Measurements from ENCODE around the gene VSTM4.

VSTM4 gene, protein sequence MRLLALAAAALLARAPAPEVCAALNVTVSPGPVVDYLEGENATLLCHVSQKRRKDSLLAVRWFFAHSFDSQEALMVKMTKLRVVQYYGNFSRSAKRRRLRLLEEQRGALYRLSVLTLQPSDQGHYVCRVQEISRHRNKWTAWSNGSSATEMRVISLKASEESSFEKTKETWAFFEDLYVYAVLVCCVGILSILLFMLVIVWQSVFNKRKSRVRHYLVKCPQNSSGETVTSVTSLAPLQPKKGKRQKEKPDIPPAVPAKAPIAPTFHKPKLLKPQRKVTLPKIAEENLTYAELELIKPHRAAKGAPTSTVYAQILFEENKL

DNA sequence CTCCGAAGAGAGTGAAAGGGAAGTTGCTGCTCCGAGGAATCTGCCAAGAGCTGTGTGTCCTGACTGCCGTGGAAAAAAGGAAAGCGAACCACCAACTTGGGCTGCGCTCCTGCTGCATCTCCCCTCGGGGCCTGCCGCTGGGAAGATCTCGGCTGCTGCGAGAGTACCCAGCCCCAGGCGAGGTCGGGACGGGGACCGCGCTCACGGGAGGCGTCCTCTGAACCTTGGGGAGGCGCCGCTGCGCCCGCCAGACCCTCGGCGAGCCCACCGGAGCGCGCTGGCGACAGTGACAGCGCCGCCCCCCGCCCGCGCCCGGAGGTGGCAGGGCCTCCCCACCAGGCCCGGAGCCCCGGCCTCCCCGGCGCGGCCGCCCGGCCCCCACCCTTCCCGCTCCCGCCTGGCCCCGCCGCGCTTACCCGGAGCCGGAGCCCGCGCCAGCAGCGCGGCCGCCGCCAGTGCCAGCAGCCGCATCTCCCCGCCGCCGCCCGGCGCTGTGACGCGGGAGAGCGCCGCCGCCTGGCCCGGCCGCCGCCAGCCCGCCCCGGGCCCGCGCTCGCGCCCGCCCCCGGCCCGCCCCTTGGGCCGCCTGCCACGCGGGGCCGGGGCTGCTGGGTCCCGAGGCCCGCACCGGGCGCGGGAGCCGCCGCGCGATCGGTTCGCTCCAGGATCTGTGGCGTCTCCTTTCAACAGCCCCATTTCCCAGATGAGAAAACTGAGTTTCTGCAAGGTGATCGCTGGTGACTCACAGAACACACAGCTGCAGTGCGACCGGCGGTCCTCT, at the start of gene VSTM4:
Gene VSTM4 (minus strand): TSS at position 508 of the 781 bp plus-strand sequence. CDS start 37 bp downstream, at position 471.
- no peak for DNase-seq (ENCODE audit: low spot score)

DNA sequence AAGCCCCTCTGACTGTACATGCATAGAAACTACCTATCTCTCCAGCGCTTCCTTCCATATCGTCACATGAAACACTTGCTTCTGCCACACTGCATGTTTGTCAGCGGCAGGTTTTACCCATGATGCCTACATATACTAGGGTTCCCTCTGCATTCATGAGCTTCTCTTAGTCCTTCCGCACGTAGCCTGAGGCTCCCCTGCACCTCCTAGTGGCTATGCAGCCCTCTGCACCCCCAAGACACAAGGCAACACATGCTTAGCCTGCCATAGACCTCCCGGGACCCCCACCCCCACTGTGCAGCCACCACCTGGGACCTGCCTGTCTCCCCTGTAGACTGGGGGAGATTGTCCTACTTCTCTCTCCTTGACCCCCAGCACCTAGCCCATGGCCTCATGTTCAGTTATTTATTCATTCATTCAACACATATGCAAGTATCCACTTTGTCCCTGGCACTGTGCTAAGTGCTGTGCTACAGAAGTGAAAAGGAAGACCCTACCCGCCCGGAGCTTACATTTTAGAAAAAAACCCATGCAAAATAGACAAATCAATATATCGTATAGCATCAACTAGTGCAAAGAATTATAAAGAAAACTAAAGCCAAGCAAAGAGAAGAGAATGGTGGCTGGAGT, 49.4 kb upstream of the VSTM4 start:
- peak; percentile 56 for DNase-seq (ENCODE audit: low spot score)

DNA sequence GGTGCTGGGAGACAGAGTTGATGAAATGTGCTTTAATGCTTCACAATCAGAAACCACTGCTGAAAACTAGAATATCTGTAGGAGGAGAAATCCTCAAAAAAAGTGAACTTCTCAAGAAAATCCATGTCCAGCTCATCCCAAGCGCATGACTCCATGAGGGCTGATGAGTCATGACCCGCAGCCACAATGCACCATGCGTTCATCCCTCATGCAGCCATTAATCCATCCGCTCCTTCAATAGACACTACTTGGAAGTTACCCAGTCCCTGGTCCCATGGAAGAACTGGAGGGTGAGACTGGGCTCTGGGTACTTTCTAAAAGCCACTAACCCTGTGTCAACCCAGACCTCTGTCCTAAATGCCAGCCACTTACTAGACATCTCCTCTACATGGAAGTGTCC, 48.4 kb upstream of the VSTM4 start:
- no peak for DNase-seq (ENCODE audit: low spot score)

DNA sequence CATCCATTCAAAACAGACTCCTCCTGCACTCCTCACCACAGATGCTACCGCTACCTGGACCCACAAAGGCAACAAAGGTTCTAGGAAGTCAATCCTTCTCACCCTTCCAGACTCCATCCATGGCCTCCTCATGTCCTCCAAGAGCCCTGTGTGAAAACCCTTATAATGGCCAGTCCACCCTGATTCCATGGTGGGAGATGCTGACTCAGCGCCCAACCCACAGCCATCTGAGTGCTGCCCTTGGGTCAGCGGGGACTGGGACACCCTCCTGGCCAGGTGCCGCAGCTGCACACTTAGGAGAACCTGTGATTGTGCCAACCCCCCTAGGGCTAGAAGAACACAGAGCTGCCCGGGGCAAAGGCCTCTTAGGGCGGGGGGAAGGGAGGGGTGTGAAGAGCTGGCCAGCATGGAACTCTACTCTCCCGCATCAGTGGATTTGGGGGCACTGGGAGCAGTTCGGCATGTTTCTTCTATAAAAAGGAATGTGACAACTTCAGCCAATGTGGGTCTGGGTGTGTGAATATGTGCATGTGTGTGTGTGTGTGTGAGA, 47.5 kb upstream of the VSTM4 start:
- DNase-seq (ENCODE audit: low spot score) = no peak

DNA sequence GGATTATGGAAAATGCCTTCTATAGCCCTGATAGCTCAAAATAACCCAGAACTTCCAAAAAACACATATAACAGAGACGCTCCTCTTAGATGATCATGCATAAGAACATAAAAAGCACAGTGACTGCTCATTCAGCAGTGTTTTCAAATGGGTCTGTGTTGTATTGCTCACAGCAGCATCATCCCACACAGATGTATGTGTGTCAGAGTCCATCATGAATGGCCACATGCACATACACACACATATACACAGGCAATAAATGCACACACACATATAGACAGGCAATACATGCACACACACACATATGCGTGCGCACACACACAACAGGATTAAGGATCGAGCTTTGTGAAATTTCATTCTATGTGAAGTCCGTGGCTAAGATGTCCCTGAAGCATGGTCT, 46.7 kb upstream of the VSTM4 start:
- DNase-seq (ENCODE audit: low spot score) = no peak

DNA sequence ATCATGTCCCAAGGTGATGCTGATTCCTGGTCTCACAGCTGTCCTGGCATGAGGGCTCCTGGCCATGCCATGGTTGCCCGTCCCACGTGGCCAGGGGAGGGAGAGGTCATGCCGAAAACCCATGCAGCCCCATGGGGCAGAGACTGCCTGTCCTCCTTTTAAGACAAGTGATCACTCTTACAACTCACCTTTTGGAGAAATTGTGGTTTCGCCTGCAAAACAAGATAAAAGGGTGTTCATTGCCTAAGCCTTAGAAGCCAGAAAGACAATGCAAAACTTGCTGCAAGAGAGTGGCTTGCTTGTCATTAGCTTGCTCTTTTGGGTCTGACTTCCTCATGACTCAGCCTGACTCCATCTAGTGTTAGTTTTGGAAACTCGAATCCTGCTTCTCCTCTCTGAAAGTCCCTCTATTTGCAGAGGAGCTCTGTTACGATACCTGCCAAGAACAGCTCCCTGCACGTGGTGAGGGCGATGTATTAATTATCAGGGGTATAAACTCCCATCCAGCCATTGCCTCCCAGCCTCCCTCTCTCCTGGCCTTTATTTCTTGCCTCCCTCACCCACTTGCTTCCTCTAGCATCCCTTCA, 46.2 kb upstream of the VSTM4 start:
- DNase-seq (ENCODE audit: low spot score) = no peak

DNA sequence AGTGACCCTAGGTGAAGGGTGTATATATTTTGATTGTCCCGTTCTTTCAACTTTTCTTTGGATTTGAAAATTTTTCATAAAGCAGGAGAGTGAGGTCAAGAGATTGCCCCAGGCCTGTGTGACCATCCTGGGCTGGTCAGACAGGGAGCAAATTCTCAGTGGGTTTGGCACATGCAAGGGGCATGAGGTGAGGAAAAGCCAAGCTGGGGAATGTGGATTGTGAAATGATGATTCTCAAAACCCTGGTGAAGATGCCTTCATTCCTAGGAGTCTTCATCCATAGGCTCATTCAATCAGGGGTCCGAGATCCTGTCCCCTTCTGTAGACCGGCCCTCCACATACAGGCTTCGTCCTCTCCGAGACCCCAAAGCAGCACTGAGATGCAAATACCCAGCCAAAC, 45.5 kb upstream of the VSTM4 start:
- DNase-seq (ENCODE audit: low spot score) = no peak

DNA sequence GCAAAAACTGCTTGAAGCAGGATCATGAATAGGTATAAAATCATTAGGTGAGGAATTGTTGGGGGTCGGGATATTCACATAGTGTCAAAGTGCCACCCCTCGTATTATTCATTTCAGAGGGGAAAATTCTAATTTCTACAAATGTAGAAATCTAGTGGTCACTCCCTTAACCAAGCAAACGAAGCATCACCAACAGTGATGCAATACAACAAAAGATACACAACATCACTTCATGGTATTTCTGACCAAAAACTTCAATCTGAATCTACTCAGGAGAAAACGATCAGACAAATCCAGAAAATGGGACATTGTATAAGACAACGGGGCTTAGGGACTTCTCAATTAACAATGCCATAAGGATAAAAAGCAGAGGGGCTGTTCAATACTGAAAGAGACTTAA, 44.8 kb upstream of the VSTM4 start:
- no peak for DNase-seq (ENCODE audit: low spot score)

DNA sequence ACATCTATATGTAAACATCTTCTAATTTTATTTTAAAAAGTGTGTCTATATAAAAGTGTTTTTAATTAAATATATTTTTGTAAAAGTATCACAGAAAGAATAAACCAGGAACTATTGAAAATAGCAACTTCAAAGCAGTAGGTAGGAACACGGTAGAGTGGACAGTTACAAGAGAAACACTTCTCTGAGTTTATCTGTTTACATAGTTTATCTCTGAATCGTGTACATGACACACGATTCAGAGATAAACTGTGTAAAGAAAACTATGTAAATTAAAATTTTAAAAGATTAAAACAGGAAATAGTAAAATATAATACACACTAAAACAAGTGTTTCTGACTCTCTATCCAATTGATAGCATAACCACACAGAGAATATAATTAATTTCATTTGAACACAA, 43.6 kb upstream of the VSTM4 start:
- no peak for DNase-seq (ENCODE audit: low spot score)

DNA sequence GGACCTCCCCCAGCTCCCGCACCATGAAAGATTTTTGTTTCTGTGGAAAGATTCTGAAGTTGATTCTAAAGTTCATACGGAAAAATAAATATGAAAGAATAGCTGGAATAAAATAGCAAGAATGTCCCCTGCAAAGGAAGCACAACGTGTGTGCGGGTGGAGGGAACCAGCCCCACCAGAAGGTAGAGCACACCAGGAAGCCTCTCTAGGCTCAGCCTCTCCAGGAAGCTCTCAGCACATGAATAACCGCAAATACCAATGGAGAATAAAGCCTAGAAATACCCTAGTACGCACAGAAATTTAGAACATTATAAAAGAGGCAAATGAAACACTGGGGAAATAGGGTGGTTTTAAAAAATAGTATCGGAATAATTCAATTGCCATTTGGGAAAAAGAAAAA, 43.1 kb upstream of the VSTM4 start:
- DNase-seq (ENCODE audit: low spot score) = no peak

DNA sequence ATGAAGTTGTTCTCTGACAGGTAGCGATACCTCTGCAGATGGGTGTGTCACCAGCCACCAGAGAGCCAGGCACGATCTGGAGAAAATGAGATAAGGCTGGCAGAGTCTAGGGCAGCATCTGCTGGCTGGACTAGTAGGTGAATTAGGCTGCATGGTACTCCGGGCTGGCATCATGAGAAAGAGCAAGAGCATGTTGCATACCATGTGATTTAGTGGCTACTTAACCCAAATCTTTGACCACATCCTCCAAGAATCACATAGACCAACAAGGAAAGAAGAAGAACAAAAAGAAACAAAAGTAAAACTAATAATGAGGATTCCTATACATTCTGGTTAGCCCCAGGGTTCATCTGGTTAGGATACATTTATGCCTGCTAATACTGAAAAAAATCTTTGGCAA, 41.9 kb upstream of the VSTM4 start:
- DNase-seq (ENCODE audit: low spot score) = no peak

DNA sequence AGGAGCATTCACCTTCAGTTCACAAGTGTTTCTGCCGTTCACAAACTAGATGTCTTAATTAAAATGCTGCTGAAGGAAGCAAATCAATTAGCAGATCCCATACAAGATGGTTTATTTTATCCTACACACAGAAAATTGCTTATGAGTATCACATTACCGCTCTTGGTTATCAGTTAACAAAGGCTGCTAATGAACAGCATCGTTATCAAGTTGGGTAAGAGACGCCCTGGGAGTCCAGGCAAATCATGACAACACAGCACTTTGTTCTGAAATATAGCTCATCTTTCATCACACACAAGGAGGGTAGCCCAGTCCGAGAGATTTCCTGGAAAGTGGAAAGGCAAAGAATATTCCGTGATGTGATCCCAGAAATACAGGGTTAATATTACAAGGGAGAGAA, 39.3 kb upstream of the VSTM4 start:
- DNase-seq (ENCODE audit: low spot score) = no peak

DNA sequence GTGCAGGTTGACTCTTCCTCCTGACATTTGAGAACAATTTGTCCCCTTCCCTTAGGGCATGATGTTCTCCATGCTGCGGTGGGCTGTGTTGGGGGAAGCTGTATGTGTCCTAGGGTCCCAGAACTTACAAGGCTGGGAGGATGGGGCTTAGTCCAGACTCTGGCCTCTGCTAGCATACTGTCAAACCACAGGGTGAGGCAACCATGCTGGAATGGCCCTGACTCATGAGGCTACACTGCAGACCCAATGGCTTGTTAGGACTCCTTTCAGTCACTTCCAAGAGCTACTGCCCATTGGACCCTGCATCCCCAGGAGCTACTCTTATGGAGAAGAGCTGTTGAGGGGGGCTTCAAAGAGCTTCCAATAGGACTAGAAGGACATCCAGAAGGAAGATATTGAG, 38.6 kb upstream of the VSTM4 start:
- DNase-seq (ENCODE audit: low spot score) = no peak

DNA sequence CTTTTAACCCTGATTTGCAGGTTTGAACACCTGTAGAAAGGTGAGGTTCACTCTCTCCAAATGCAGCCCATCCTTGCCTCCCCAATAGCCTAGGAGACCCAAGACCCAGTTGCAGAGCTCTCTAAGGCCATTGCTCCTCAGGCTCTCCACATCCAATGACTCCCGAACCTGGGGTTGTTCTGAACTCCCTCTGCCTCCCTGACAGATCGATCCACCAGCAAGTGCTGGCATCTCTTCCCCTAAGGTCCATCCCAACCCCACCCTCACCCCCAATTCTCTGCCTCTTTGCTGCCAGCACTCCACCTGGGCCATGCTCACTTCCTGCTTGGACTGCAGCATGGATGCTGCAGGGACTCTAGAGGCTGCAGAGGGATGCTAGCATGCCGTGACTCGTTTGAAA, 37.8 kb upstream of the VSTM4 start:
- no peak for DNase-seq (ENCODE audit: low spot score)

DNA sequence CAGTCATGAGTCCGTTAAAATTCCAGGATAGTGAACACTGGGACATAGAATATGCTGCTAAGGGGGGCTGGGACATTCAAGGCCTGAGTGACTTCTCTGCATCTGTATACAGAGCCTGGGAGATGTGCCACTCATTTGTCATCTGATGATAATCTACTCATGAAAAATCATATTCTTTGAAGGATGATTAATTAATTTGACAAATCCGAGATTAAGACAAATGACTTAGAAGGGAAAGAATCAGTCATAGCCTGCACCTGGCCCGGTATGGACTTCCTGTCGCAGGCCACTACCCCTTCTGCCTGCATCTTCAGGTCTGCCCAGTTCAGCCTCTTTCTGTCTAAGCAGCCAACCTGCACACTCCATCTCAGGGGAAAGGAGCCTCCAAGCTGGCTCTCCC, 37.3 kb upstream of the VSTM4 start:
- no peak for DNase-seq (ENCODE audit: low spot score)

DNA sequence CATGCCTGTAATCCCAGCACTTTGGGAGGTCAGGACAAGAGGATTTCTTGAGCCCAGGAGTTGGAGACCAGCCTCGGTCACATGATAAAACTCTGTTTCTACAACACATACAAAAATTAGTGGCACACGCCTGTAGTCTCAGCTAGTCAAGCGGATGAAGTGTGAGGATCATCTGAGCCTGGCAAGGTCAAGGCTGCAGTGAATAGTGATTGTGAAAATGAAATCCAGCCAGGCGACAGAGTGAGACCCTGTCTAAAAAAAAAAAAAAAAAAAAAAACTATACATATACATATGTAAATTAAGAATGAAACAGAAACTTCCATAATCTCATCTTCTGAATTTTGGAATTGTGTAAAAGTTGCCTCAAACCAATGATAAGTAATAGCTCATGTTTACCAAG, 36.7 kb upstream of the VSTM4 start:
- DNase-seq (ENCODE audit: low spot score) = no peak

DNA sequence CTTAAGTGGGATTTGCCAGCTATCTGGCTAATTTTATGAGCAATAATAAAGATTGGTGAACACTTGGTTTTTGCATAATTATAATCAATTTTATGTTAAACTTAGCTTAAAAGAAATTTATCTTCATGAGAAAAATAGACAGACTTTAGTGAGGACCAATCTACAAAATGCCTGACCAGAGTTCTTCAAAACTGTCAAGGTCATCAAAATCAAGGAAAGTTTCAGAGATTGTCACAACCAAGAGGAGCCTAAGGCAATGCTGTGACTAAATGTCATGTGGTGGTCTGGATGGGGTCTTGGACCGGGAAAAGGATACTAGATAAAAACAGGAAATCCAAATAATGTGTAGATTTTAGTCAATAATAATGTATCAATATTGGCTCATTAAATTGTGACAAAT, 36.2 kb upstream of the VSTM4 start:
- DNase-seq (ENCODE audit: low spot score) = no peak

DNA sequence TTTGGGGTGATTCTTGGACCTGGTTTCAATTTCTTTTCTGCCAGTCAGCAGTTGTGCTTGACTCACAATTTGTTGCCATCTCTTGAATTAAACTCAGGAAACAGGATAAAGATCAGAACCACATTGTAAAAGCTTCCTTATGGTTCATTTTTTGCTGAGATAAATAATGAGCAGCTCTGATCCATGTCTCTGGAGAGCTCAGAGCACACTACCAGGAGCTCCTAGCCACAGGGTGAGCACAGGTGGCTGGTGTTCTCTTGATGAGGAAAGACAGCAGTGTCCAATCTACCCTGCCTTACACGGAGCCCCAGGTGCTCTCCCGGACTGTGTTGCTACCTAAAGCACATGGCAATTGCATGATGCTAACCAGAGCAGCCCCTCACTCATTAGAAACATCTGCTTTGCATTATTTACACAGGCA, 35.7 kb upstream of the VSTM4 start:
- no peak for DNase-seq (ENCODE audit: low spot score)

DNA sequence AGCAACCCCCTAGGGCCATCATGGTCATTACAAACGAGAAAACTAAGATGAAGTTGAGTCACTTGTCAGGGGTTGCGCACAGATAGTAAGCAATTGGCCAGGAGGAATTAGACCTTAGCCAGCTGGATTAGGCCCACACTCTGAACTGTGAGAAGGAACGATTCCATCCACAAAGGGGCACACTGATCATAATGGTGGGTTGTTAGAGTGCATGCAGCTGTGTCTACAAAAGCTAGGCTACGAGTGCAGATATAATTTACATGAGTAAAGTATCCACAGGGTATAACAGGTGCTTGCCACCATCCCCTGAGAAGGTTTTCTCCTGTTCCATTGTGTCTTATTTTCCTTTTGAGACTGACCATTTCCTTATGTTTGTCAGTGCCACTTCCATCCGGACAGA, 35.1 kb upstream of the VSTM4 start:
- no peak for DNase-seq (ENCODE audit: low spot score)

DNA sequence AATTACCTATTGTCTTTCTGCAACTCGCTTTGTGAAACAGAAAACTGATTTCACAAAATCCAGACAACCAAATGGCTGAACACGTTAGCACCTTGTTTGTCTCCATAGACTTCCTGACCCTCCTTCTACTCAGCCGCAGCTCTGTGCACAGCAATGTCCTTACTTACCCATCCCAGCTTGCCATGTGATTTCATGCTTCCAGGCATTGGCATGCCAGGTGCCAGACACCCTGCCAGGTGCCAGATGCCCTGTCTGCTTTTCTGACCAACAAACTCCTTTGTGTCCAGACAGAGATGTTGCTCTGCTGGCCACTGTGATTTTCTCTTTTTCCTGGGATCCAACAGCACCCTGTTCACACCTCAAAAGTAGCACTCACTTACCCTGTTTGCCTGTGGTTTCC, 34.6 kb upstream of the VSTM4 start:
- DNase-seq (ENCODE audit: low spot score) = no peak

DNA sequence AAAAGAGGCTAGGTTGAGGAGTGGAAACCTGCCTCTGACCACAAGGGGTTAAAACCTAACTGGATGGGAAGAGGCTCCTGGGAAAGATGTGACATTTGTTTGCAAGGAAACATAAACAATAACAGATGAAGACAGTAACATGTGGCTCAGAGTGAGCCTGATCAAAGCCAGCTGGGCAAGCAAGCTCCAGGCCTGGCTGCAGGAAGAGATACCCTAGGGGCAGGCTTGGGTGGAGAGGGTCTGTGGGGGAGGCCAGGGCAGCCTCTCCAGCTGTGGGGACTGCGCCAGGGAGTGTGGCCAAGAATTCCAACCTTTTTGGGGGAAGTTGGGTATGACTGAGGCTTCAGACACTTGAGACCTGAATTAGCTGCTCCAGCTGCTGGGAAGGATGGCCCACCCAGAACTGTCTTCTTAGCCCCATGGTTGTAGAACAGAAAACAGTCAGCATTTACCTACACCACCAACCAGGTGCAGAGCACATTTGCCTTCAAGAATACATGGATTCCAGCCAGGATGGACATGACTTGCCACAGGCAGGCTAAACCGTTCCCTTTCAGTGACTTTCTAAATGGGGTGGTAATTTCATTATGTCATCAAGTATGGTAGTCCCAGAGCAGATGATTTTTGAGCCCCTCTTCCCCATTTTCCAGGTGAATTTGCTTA, 28.9 kb upstream of the VSTM4 start:
- no peak for DNase-seq (ENCODE audit: low spot score)

DNA sequence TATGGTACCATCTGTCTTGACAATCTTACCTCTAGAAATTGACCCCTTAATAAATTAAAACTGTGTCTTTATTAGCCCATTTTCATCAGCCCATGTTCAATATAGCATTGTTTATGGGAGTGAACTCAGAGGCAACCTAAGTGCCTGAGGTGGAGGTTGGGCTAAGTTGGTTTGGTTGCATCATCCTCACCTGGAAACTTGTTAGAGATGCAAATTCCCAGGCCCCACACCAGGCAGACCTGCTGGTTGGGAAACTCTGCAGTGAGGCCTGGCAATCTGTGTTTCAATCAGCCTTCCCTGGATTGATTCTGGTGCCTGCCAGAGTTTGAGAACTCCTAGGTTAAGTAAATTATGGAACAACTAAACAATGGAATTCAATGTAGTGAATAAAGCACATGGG, 27.9 kb upstream of the VSTM4 start:
- no peak for DNase-seq (ENCODE audit: low spot score)
